Hindlimb muscle (tissue), 1 donor: ENCODE data around the gene CHRNA7. TPM values are rescaled to one million over a fixed set of nuclear protein-coding genes. Genes with fewer than 3 reads are reported as not detected.
"Not testable (repeated sequence)": the region's sequence is repeated elsewhere in the genome, so short reads cannot be mapped to it uniquely, and the experiment has no call there.

ENCODE experiments used
- DNase-seq: peaks from one replicate; pipeline ENCODE4 v3.0.0-alpha.2; 2013
- polyA plus RNA-seq: library from polyadenylated mRNA; unstranded; fragments of 120-200 nt; gene quantifications from one replicate; pipeline ENCODE4 v1.2.1, GENCODE V29; 2013; ENCODE audit not compliant: insufficient read length

The CHRNA7 gene
- polyA plus RNA-seq, 1 donor = 1.6 TPM

DNA sequence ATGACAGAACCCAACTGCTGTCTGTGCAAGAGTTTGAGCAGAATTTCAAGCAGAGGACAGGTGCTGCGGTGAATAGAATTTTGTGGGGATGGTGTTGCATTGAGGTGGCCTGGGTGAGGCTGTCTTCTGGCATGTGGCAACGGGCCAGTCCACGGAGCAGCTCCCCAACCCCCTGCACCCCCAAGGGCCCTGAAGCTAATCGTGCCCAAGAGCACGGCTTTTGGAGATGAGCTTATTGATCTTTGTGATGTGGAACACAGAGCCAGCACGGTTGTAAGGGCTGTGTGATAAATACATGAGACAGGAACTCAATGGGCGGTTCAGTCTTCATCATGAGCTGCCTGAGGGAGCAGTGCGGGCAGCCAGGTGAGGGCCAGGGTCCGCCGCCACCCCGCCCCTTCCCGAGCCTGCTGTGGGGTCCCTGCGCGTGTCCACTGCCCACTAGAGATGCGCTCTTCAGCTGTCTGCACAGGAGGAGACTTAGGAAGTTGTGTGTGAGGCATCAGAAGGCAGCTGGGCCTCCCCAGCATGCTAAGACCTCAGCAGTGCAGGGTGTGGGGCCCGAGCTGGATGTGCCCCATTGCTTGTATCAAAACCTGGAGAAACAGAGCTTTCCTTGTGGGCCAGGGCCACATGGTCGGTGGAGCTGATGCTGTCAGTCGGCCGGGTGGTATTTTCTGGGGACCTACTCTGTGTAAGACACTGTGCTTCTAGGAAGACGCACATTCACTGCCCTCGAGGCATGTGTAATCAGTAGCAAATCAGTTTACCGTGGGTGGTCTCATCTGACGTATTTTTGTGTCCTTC, 90.5 kb downstream of the CHRNA7 start:
- no peak for DNase-seq

DNA sequence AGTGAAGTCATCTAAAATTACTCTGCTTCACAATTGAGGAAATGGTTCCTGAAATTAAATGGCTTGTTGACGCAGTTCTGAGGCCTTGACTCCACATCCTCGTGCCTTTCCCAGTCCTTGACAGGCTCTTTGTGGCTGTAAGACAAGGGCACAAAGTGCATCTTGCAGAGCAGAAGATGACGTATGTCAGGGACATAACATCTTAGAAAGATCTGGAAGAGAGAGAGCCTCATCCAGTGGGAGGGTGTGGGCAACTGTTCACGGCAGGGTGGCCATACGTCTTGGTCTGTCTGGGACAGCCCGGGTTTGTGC, 91.0 kb downstream of the CHRNA7 start:
- no peak for DNase-seq

DNA sequence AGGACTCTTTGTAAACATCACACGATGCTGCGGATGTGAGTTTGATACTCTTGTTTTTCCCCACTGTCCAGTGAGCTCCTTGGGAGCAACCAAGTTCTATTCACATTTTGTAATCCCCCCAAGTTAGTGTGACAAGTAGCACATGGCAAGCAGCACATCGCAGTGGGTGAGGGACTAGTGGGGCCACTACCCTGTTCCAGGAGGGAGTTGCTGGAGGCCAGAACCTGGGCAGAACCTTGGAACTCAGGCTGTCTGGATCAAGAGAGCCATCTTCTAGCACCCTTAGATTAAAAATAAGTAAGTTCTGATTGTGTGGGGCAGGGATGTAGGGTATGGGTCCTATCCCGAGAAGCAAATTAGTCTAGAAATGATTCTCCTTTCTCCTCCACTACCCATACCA, 91.7 kb downstream of the CHRNA7 start:
- no peak for DNase-seq

DNA sequence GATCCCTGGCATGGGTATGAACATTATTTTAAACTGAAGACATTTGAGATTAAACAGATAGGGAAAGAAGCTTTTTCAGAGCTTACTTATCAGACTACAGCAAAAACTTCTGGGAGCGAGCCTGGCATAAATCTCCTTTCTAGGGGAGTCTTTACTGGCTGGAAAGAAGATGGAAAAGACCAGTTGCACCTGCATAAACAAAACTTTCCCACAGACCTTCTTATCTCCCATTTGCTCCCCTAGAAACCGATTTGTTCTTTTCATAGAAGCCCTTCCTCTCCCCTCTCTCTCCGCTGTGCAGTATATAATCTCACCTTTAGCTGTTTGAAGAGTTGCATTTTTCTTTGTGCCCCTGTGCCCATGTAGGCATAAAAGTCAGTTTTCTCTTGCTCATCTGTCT, 93.2 kb downstream of the CHRNA7 start:
- DNase-seq = no peak

DNA sequence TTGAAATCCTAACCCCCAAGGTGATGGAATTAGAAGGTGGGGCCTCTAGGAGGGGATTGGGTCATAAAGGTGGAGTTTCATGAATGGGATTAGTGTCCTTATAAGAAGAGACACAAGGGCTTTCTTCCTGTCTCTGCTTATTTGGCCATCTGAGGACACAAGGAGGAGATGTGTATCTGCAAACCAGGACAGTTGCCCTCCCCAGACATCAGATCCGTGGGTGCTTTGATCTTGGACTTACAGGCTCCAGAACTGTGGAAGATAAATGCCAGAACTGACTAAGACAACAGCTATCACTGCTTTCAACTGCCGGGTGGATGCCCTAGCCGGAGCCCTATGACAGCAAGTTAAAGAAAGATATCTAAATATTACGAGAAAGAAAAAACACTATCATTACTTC, 94.4 kb downstream of the CHRNA7 start:
- no peak for DNase-seq

DNA sequence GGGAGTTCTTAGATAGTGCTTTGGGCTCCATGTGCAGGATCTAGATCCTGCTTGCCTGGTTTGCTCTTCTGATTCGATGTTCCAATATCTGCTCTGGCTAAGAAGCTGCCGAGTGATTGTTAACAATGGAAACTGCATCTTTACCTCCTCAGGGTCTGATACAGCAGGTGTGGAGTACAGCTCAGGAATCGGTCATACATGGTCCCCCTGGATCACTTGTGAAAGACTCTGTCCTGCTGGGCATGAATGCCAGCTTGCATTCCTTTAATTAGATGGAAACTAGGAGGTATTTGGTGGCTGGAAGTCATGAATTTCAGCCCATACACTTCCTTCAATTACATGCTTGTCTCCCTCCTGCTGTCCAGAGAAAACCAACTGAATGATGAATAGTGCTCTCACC, 95.3 kb downstream of the CHRNA7 start:
- no peak for DNase-seq

DNA sequence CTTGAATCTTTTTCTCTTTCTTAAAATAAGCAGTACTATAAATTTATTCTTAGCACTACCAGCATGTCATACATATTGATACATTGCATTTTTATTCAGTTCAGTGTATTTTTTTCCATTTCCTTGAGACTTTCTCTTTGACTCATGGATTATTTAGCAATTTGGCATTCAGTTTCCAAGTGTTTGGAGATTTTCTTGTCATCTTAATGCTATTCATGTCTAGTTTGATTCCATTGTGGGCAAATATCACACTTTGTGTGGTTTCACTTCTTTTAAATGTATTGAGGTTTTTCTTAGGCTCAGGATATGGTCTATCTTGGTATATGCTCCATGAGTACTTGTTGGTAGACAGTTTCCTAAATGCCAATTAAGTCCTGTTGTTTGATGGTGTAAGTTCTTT, 99.5 kb downstream of the CHRNA7 start:
- no peak for DNase-seq

DNA sequence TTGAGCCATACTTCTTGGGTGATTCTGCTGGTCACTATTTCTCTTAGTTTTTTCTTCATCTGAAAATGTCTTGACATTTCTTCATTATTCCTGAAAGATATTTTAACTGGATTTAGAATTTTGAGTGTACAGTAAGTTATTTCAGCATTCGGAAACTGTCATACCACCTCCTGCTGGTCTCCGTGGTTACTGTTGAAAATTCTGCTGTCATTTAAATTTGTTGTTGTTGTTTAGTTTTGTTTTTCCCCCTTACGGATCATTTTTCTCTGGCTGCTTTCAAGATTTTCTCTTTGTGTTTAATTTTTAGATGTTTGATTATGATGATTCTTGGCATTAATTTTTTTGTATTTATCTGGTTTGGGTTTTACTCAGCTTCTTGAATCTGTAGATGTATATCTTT, 100.5 kb downstream of the CHRNA7 start:
- DNase-seq = no peak

DNA sequence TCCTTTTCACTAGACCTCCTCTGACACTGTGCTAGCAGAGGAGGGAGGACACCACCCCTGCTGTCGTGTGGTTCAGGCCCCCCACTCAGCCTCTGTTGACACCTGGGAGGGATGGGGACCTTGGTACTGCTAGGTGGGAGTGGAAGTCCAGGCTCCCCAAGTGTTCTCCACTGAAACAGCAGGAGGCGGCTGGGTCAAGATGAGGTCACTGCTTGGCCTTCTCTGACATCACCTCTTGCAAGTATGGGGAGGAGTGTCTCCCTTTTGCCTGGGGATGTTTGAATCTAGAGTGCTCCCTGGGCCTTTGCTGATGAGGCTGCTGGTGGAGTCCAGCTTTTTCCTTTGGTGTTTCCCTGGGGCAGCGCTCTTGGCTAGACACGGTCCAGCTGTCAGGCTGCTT, 101.5 kb downstream of the CHRNA7 start:
- DNase-seq = no peak

DNA sequence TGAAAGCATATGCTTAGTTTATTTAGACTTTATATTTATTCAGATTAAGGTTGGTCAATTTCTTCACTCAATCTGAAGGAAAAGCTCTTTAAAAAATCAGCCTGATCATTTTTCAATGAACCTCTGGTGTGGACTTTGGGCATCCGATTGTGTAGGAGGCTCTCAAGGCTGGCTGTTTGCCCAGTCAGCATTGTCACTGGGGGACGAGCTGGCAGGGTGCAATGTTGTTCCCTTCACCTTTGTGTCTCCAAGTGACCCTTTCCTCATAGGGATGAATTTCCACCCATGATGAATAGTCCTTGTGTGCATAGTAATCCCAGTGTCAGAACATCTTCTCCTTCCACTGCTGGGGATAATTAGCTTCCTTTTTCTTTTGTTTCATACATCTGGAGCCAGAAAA, 102.5 kb downstream of the CHRNA7 start:
- DNase-seq = no peak

DNA sequence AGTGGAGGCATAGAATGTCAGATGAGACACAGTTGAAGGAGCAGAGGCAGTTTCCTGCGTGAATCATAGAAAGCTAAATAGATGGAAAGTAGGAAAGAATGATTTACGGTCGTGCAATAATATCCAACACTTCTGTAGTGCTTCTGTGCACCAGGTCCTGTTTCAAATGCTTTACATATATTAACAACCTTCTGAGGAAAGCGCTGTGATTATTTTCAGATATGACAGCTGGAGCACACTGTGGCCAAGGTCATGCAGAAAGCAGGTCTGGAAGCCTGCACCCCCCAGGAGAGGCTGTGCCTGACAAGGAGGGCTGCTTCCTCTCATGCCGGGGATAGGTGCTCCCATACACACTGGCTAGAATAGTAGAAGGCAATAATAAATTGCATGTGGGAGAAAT, 104.5 kb downstream of the CHRNA7 start:
- no peak for DNase-seq

DNA sequence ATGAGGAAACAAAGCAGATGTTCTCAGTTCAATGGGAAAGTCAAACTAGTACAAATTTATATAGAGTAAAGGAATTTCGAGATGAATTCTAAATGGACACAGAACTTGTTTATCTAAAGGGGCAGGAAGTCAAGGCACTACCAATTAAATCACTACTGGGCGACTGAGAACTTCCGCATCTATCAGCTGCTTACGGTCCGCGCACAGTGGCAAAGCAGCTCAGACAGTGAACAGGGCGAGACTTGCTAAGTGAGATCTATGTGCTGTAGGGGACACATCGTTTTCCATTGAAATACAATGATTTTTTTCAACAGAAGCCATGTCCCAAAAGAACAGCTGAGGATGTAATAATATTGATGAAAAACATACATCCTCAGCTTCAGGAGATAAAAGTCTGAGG, 105.0 kb downstream of the CHRNA7 start:
- DNase-seq = no peak

DNA sequence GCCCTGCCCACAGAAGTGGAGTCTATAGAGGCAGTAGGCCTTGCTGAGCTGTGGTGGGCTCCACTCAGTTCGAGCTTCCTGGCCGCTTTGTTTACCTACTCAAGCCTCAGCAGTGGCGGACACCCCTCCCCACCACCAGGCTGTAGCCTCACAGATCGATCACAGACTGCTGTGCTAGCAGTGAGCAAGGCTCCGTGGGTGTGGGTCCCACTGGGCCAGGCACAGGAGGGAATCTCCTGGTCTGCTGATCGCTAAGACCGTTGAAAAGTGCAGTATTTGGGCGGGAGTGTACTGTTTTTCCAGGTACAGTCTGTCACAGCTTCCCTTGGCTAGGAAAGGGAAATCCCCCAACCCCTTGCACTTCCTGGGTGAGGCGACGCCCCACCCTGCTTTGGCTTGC, 115.2 kb downstream of the CHRNA7 start:
- not testable (repeated sequence) for DNase-seq

DNA sequence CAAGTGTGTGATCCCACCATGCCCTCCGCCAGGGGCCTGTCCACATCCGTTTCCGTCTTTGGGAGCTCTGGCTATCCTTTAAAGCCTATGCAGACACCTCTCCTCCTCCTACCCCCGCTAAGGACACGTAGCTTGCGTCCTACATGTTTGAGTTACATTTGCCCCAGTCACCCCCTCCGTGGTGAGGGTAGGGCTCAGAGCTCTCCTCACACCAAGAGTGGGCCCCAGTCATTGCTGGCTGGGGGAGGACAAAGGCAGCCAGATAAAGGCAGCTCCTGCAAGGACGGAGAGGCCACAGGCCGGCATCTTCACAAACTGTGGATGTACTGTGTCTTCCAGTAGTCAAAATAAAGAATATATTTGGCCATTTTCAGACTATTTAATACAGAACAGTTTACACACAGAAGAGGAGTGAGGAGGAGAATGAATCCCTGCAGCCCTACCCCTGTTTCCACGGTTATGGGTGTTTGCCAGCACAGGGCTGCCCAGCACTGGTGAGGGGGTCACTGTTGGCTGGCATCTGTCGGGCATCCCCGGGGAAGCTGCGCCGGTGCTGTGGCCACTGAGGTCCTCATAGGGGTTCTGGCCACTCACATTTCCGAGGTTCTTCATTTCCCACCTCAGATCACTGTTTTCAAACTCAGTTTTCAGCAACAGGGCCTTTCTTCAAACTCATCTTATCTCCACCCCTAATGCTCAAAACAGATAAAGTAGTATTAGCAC, 118.7 kb downstream of the CHRNA7 start:
- DNase-seq = no peak

DNA sequence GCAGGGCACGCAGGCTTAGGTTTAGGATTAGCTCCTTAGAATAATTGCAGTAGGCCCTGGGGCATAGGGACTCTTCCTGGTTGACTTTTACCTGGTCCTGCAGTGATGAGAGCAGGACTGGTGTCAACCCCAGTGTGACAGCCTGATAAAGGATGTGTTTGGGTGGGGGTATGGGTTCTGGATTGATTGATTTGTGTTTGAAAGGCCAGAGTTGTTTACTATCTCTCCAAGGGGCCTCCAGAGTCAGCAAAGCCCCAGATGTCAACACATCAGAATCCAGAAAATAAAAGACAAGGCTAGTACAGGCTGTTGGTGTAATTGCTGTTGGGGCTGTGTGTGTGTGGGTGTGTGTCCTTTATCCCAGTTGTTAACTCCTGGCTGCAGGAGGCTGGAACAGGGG, 122.3 kb downstream of the CHRNA7 start:
- DNase-seq = no peak

DNA sequence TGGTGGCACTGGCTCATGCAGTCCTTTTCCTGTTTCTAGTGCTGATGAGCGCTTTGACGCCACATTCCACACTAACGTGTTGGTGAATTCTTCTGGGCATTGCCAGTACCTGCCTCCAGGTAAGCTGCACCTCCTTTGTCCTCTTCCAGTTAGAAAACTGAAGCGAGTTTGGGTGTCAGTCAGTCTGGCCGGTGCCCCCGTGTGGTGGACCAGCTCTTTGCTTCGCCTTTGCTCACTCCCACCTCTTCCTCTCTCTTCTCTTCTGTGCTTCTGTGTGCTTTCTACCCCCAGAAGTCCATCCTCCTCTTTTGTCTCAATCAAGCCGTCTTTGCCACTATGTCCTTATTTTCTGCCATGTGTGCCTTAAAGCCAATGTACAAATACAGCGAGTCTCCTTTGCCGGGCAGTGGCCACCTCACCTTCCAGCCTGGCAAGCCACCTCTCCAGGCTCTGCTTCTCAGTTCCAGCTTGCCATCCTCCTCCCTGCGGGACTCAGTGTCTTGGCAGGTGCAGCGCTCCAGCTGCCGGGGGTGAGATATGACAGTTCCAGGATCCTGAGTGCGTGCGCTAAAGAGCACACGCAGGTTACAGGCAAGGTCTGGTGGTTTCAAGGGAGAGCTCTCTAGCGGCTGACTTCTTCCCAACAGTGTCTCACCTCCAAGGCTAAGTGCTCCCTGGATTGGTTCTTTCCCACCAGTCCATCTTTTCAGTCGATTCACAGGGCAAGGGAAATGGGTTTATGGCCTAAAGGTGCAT, 123.7 kb downstream of the CHRNA7 start:
- DNase-seq = not testable (repeated sequence)

DNA sequence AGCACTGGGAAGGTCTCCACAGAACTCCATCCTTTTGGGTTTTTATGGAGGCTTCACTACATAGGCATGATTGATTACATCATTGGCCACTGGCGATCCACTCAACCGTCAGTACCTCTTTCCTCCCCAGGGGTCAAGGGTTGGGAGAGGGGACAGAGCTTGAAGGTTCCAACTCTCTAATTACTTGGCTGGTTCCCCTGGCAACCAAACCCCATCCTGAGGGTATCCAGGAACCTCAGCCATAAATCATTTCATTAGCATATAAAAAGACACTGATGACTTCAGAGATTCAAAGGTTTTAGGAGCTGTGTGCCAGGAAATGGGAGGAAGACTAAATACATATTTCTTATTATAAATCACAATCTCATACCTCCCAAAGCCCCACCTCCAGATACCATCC, 131.8 kb downstream of the CHRNA7 start:
- not testable (repeated sequence) for DNase-seq

DNA sequence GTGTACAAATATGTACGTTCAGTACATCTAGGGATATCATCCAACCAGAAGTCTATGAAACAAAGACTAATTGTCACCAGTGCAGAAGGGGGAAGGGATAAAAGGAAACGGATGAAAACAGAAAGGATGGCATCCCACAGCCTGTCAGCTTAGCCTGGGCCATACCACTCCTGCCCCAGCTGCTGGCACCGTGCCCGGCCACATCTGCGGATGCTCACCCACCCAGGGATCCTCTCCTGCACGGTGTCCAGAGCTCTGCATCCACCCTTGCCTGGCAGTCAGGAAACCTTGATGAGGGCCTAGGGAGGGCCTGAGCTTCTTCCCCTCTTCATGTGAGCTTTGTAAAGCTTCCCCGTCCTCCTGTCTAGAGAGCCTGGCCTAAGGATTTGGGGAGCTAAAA, 133.8 kb downstream of the CHRNA7 start:
- DNase-seq = not testable (repeated sequence)

DNA sequence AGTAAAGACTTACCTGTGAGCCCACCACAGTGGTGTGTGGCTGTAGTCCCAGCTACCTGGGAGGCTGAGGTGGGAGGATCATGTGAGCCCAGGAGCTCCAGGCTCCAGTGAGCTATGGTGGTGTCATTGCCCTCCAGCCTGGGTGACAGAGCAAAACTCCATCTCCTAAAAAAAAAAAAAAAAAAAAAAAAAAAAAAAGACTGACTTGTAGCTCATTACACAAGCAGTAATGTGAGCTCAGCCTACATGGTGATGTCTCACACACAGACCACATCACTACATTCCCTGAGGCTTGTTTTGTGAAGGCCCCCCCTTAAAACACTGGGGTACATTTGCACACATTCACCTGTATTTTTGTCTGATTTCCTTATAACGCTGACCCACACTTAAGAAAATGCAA, 134.4 kb downstream of the CHRNA7 start:
- not testable (repeated sequence) for DNase-seq

DNA sequence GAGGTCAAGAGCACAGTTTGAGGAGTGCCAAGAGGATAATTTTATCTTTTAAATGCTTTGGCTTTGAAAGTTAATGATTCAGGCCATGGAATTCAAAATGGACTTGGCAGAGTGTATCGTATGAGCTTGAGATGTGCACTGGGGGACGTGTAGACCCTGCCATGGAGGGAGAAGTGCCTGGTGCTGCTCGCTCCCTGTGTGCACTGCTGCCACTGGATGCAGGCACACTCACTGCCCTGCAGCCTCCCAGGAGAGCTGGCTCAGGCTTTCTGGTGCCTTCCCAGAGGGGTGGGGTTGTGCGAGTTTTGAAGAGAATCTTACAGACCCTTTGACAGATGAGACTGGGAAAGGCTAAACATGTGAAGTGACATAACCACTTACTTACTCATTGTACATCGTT, 135.5 kb downstream of the CHRNA7 start:
- not testable (repeated sequence) for DNase-seq

DNA sequence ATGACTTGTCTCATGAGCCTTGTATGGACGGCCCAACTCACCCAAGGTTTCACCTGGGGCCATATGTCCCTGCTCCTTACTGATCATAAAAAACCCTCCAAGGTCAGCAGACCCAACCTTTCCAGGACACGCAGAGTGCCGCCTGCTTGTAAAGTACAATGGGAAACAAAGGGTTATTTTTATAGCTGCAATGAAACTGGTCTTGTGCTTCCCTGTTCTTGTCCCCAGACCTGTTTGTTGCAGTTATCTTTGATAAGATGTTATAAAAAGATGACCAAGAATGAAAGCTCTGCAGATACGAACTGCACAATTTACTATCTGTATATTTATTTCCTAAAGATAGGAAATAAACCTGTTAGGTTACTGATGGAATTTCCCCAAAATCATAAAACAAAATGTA, 136.0 kb downstream of the CHRNA7 start:
- DNase-seq = not testable (repeated sequence)

DNA sequence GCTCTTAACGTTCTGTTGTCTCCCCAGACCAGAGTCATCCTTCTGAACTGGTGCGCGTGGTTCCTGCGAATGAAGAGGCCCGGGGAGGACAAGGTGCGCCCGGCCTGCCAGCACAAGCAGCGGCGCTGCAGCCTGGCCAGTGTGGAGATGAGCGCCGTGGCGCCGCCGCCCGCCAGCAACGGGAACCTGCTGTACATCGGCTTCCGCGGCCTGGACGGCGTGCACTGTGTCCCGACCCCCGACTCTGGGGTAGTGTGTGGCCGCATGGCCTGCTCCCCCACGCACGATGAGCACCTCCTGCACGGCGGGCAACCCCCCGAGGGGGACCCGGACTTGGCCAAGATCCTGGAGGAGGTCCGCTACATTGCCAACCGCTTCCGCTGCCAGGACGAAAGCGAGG, 137.6 kb downstream of the CHRNA7 start:
- DNase-seq = not testable (repeated sequence)

DNA sequence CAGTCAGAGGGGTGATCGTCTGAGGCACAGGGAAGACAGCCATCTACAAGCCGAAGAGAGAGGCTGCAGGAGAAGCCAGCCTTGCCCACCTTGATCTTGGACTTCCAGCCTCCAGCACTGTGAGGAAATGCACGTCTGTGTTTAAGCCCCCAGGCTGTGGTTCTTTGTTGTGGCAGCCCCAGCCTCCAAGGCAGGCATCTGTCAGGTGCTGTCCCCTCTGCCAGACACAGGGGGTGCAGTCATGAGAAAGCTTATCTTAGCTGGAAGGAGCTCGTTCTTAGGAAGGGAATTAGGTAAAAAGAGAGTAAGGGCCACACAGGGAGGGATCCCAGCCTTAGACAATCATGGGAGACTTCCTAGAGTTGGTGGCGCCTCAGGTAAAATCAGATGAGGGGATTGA, 150.3 kb downstream of the CHRNA7 start:
- not testable (repeated sequence) for DNase-seq

DNA sequence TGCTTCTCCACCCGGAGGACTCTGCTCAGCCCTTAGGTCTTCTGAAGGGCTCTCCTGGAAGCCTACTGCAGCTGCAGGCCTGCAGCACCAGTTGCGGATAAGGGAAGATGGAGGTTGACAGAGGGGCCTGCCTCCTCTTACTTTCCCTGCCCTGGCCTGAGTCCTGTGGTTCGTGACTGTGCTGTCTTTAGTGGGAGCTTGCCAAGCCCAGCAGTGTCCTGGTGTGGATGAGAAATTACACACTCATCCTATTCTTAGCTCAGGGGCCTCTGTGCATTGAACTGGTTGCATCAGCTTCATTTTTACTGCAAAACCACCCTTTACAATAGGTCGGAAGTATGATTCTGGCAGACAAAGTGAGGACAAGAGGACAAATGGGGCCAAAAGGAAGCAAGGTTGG, 163.5 kb downstream of the CHRNA7 start:
- DNase-seq = not testable (repeated sequence)
